Activated CD8-positive, alpha-beta memory T cell treated with anti-CD3 and anti-CD28 coated beads for 36 hours (primary cell): ENCODE measurements around the gene MGAT5B. TPM values are rescaled to one million over a fixed set of nuclear protein-coding genes. Genes with fewer than 3 reads are reported as not detected.
"Not testable (repeated sequence)": the region's sequence is repeated elsewhere in the genome, so short reads cannot be mapped to it uniquely, and the experiment has no call there.

Experiments
- CTCF ChIA-PET: fragments of 350-600 bp; sonication (Branson Sonifier 250); formaldehyde crosslinking; loops from one replicate; lab custom pipeline; 2021; ENCODE audit warnings: antibody characterized with exemption; lab: Charles Lee
- POLR2A ChIA-PET: fragments of 350-600 bp; sonication (Branson Sonifier 250); formaldehyde crosslinking; loops from one replicate; lab custom pipeline; 2021; ENCODE audit warnings: antibody characterized with exemption; lab: Charles Lee
- total RNA-seq, 2 experiments: library from RNA; stranded (reverse); gene quantifications; one replicate each; pipeline ENCODE4 v1.2.3, GENCODE V29; 2021

Gene MGAT5B
- total RNA-seq, 2 experiments from 2014 or later: 0.10 to 0.23 TPM

- ChIA-PET CTCF (no interaction called here), POLR2A (no interaction called here)
These were observed 89.7 kb downstream of the MGAT5B start for GRCh38 chr17:76957678-76958464.

GRCh38 chr17:76958974-76959373, 90.8 kb downstream of the MGAT5B start:
- ChIA-PET CTCF (interaction anchor here (2.0 kb wide), 1 partner anchor 97 kb away, joined by 5 read pairs; no protein-coding TSS in a partner anchor), POLR2A (no interaction called here)

- ChIA-PET CTCF (no interaction called here), POLR2A (no interaction called here)
These were observed 93.7 kb downstream of the MGAT5B start for GRCh38 chr17:76961869-76962268.

GRCh38 chr17:76962858-76963257, 94.7 kb downstream of the MGAT5B start:
- CTCF ChIA-PET: no interaction called here
- POLR2A ChIA-PET: no interaction called here

GRCh38 chr17:76966016-76966415, 97.8 kb downstream of the MGAT5B start:
- ChIA-PET POLR2A (no interaction called here), CTCF (no interaction called here)

- POLR2A ChIA-PET: no interaction called here
- CTCF ChIA-PET: no interaction called here
These were observed 98.4 kb downstream of the MGAT5B start for GRCh38 chr17:76966486-76967181.

GRCh38 chr17:76967762-76968161, 99.6 kb downstream of the MGAT5B start:
- CTCF ChIA-PET: interaction anchor here (0.6 kb wide), 1 partner anchor 1620 kb away, joined by 3 read pairs; no protein-coding TSS in a partner anchor
- POLR2A ChIA-PET: no interaction called here

- POLR2A ChIA-PET: no interaction called here
- CTCF ChIA-PET: interaction anchor here (0.5 to 1.0 kb wide), 2 partner anchors 87 to 183 kb away, joined by 3 to 4 read pairs; no protein-coding TSS in a partner anchor
These were observed 100.7 kb downstream of the MGAT5B start for GRCh38 chr17:76968707-76969597.

GRCh38 chr17:76969598-76970172, 101.5 kb downstream of the MGAT5B start:
- POLR2A ChIA-PET: interaction anchor here (0.7 kb wide), 1 partner anchor 21 kb away, joined by 3 read pairs; no protein-coding TSS in a partner anchor
- CTCF ChIA-PET: interaction anchor here (1.0 kb wide), 1 partner anchor 86 kb away, joined by 4 read pairs; no protein-coding TSS in a partner anchor

- CTCF ChIA-PET: not testable (repeated sequence)
- POLR2A ChIA-PET: interaction anchor here (0.7 kb wide), 1 partner anchor 20 kb away, joined by 3 read pairs; no protein-coding TSS in a partner anchor
These were observed 102.0 kb downstream of the MGAT5B start for GRCh38 chr17:76970228-76970627.

GRCh38 chr17:76972046-76972641, 103.9 kb downstream of the MGAT5B start:
- POLR2A ChIA-PET: no interaction called here
- CTCF ChIA-PET: no interaction called here

- ChIA-PET CTCF (no interaction called here), POLR2A (no interaction called here)
These were observed 104.8 kb downstream of the MGAT5B start for GRCh38 chr17:76973040-76973439.

GRCh38 chr17:76974721-76975120, 106.5 kb downstream of the MGAT5B start:
- CTCF ChIA-PET: no interaction called here

GRCh38 chr17:76978050-76978449, 109.8 kb downstream of the MGAT5B start:
- POLR2A ChIA-PET, CTCF ChIA-PET: not testable (repeated sequence)

More at GRCh38 chr17:76974721-76975120, 106.5 kb downstream of the MGAT5B start:
- POLR2A ChIA-PET: no interaction called here

- ChIA-PET CTCF (no interaction called here), POLR2A (no interaction called here)
These were observed 113.5 kb downstream of the MGAT5B start for GRCh38 chr17:76981545-76982295.

- ChIA-PET POLR2A (no interaction called here), CTCF (no interaction called here)
These were observed 114.3 kb downstream of the MGAT5B start for GRCh38 chr17:76982408-76983074.

GRCh38 chr17:76983075-76983775, 115.0 kb downstream of the MGAT5B start:
- CTCF ChIA-PET: no interaction called here
- POLR2A ChIA-PET: no interaction called here
